Testis (tissue), 3 donors: ENCODE data around the gene SLC9A3. TPM values are rescaled to one million over a fixed set of nuclear protein-coding genes. Genes with fewer than 3 reads are reported as not detected.

ENCODE experiments used
- DNase-seq: peaks from one replicate; pipeline ENCODE4 v3.0.0-alpha.2; 2019
- H3K27ac ChIP-seq, 2 donors: fragments of 200-600 bp; sonication (generic); one replicate each; pipeline ENCODE4 v1.5.1; 2019
- H3K27me3 ChIP-seq: fragments of 200-600 bp; sonication (generic); one replicate; pipeline ENCODE4 v1.5.1; 2019
- H3K36me3 ChIP-seq: fragments of 200-600 bp; sonication (generic); one replicate; pipeline ENCODE4 v1.5.1; 2017; ENCODE audit warnings: low read depth; ENCODE audit errors: missing control alignments
- H3K4me1 ChIP-seq: fragments of 200-600 bp; sonication (generic); one replicate; pipeline ENCODE4 v1.5.1; 2019
- H3K4me3 ChIP-seq, 2 donors: fragments of 200-600 bp; sonication (generic); one replicate each; pipeline ENCODE4 v1.5.1; 2017 to 2019
- H3K9me3 ChIP-seq: fragments of 200-600 bp; sonication (generic); one replicate; pipeline ENCODE4 v1.5.1; 2017
- POLR2A ChIP-seq: fragments of 450-650 bp; IDR thresholded peaks from one replicate; pipeline ENCODE4 v1.6.1; 2017; ENCODE audit warnings: antibody characterized with exemption, mild to moderate bottlenecking, moderate library complexity
- WGBS, 2 donors: methylation state at CpG; one replicate each; pipeline ENCODE4 v1.1.5; 2018; 5-methylcytosine and 5-hydroxymethylcytosine counted together
- intact Hi-C: fragments of 100-400 bp; cut with DNase I; formaldehyde crosslinking; loops from one replicate; pipeline ENCODE4 v1.15.1; 2023; ENCODE audit warnings: low total_unique reads
- polyA plus RNA-seq: library from polyadenylated mRNA; stranded (reverse); fragments of 350-450 nt; fragmentation: Illumina TruSeq; extraction: RNeasy Lipid Tissue Mini Kit (QIAGEN cat#74804); gene quantifications from one replicate; pipeline ENCODE4 v1.2.3, GENCODE V29; 2014; ENCODE audit warnings: low read depth, low replicate concordance; ENCODE audit not compliant: insufficient read depth
- total RNA-seq, 2 donors: library from RNA; depleted of rRNA; stranded (reverse); fragments of >200 nt; gene quantifications; one replicate each; pipeline ENCODE4 v1.2.3, GENCODE V29; 2016
- TF ChIP-seq, protein P1 (sequence below), 3 experiments: fragments of 450-650 bp in 2 of 3; fragments of 200-600 bp in 1 of 3; sonication (generic) in 1 of 3; IDR thresholded peaks; one replicate each; pipeline ENCODE4 v1.5.1; 2016 to 2019; ENCODE audit warnings: antibody characterized with exemption in 3 of 3, mild to moderate bottlenecking in 2 of 3, moderate library complexity in 1 of 3

Gene SLC9A3
- total and polyA plus RNA-seq, 3 donors from 2014 or later = 2.3 to 3.8 (median 2.6) TPM

DNA sequence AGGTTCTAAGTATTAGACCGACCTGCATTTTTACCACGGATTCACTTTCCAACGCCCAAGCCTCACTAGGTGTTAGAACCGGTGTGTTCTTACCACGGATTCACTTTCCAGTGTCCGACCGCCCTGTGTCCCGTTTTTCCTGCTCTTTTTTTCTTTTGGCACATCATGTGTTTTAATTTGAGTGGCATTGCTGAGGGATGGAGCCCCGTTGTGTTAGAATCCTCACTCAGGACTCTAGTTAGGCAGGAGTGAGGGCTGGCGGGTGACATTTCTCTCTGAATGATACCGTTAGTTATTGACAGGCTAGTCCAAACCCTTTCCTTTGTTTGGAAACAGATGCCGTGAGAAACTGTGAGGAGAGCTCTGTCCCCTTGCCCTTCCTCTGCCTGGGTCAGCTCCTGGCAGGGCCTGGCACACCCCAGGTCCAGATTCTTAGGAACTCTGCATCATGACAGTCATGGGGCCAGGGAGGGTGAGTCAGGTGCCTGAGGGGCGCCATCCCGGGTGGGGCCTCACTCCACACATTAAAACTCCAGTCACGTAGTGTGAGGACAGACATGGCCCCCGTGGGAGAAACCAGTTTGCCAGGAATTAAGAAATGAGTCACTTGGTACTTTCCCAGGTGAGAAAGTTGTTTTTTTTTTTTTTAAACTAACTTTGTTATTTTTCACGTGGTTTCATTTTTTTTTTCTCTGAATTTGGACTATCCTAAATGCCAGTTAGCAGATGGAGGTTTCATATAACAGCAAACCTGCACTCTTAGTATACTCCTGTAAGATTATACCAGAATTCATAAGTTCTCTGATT, 65.5 kb downstream of the SLC9A3 start:
- H3K36me3 ChIP-seq = no peaks in the 10 kb centered on the region
- intact Hi-C loops = no loop called here
- no peaks in the 10 kb centered on the region for H3K4me1 ChIP-seq
- H3K27me3 ChIP-seq = no peaks in the 10 kb centered on the region
- no peaks in the 10 kb centered on the region for H3K9me3 ChIP-seq
- whole genome bisulfite sequencing, 2 donors = 84% methylated on average over 17 of the region's 17 CpGs
- no peak for DNase-seq
- no peak overlapping the region for H3K4me3 ChIP-seq
- TF ChIP-seq, protein P1, sequence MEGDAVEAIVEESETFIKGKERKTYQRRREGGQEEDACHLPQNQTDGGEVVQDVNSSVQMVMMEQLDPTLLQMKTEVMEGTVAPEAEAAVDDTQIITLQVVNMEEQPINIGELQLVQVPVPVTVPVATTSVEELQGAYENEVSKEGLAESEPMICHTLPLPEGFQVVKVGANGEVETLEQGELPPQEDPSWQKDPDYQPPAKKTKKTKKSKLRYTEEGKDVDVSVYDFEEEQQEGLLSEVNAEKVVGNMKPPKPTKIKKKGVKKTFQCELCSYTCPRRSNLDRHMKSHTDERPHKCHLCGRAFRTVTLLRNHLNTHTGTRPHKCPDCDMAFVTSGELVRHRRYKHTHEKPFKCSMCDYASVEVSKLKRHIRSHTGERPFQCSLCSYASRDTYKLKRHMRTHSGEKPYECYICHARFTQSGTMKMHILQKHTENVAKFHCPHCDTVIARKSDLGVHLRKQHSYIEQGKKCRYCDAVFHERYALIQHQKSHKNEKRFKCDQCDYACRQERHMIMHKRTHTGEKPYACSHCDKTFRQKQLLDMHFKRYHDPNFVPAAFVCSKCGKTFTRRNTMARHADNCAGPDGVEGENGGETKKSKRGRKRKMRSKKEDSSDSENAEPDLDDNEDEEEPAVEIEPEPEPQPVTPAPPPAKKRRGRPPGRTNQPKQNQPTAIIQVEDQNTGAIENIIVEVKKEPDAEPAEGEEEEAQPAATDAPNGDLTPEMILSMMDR (IDR thresholded peaks at IDR 0.05) = no peak
- H3K27ac ChIP-seq = no peak overlapping the region

DNA sequence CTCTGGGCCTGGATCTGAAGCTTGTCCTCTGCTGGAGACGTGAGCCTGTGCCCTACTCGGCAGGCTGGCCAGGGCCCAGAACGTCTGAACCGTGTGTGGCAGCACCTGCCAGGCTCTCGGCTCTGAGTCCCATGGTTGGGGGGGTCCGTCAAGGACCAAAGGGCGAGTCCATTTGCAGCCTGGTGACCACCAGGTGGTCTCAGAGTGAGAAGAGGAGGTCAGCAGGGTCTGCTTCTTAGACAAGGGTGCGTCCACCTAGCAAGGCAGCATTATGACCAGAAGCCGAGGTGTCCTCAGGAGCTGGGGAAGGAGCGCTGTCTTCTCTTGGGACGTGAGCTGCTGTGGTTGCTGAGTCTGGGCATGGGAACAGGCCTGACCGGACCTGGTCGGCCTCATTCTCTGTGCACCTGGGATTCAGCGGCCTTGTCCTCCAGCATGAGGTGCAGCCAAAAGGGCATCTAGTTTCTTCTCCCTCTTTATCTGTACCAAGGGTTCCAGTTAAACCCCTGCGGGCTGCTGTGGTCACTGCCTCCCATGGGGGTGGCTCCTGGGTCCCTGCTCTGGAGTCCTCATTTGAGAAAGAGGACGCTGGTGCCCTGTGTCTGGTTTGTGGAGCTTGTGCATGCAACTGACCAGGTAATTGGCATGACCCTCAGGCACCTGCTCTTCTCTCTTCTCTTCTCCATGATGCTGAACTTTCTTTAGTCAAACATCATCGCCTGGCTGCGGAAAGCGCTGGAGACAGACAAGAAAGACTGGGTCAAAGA, 66.9 kb downstream of the SLC9A3 start:
- no peak overlapping the region for H3K27ac ChIP-seq
- no peak overlapping the region for H3K4me3 ChIP-seq
- TF ChIP-seq, protein P1 (IDR thresholded peaks at IDR 0.05) = no peak
- TF ChIP-seq POLR2A = no peak
- intact Hi-C loops = no loop called here
- no peak for DNase-seq
- no peaks in the 10 kb centered on the region for H3K4me1 ChIP-seq
- 95 to 100% methylated on average over 13 to 19 of the region's 19 CpGs for WGBS, 2 donors
- H3K27me3 ChIP-seq = no peaks in the 10 kb centered on the region
- no peaks in the 10 kb centered on the region for H3K9me3 ChIP-seq
- H3K36me3 ChIP-seq = no peaks in the 10 kb centered on the region

DNA sequence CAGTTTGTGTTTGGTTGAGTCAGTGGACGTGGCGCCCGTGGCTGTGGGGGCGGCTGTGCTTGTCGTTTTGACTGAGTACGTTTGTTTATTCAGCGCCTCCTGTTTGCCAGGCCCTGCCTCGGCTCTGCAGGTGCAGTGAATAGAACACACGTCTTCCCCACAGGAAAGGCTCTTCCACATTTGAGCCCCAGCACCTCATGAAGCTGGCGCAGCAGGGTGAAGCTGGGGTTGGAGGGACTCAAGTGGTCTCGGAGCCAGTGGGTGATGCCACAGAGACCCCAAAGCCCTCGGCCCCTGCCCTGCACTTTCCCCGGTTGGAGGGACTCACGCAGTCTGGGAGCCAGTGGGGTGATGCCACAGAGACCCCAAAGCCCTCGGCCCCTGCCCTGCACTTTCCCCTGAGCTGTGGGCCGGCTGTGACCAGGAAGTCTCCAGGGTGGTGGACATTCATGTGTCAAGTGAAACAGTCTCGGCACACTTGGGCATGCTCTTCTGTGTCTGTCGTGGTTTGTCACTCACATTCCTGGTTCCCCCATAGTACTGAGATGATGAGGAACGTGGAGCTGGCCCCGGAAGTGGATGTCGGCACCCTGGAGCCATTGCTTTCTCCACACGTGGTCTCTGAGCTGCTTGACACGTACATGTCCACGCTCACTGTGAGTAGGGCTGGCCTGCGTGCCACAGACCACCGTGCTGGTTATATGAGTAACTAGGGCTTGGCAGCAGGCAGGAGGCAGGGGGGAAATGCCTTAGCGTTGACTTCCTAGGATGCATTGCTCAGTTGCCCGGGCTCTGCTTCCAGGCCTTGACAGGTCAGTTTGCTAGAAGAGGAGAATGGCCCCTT, 67.7 kb downstream of the SLC9A3 start:
- intact Hi-C loops = no loop called here
- TF ChIP-seq POLR2A = no peak
- TF ChIP-seq, protein P1 (IDR thresholded peaks at IDR 0.05) = no peak
- H3K4me3 ChIP-seq = no peak overlapping the region
- WGBS, 2 donors = 84 to 90% methylated on average over 14 to 28 of the region's 28 CpGs
- no peaks in the 10 kb centered on the region for H3K36me3 ChIP-seq
- DNase-seq = no peak
- no peaks in the 10 kb centered on the region for H3K9me3 ChIP-seq
- no peaks in the 10 kb centered on the region for H3K4me1 ChIP-seq
- no peaks in the 10 kb centered on the region for H3K27me3 ChIP-seq
- H3K27ac ChIP-seq = no peak overlapping the region

DNA sequence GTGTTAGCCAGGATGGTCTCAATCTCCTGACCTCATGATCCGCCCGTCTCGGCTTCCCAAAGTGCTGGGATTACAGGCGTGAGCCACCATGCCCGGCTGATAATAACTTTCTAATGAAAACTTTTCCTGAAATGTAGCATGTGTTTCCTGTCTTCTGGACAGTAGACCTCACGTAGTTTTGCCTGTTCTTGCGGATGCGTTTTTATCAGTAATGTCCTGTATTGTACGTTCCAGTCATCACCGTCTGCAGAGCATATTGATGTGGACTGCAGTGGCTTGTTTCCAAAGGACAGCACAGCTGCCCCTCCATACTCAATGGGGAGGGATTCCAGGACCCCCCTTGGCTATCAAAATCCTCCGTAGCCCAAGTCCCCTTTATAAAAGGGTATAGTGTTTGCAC, 68.4 kb downstream of the SLC9A3 start:
- Histone ChIP-seq H3K4me3 (no peak overlapping the region), H3K4me1 (no peaks in the 10 kb centered on the region), H3K36me3 (no peaks in the 10 kb centered on the region), H3K9me3 (no peaks in the 10 kb centered on the region), H3K27ac (no peak overlapping the region), H3K27me3 (no peaks in the 10 kb centered on the region)
- 87 to 90% methylated on average over 11 of the region's 11 CpGs for WGBS, 2 donors
- intact Hi-C loops = no loop called here
- DNase-seq = no peak
- TF ChIP-seq, protein P1 (IDR thresholded peaks at IDR 0.05) = no peak
- TF ChIP-seq POLR2A = no peak
